GM21737 (cell line): ENCODE measurements around the gene EML1.

Source experiments
- ATAC-seq: cut with Tn5 transposase; IDR thresholded peaks from one replicate; pipeline ENCODE4 v1.9.1; 2021; ENCODE audit warnings: mild to moderate bottlenecking, moderate library complexity; ENCODE audit not compliant: unreplicated experiment

The EML1 gene

DNA sequence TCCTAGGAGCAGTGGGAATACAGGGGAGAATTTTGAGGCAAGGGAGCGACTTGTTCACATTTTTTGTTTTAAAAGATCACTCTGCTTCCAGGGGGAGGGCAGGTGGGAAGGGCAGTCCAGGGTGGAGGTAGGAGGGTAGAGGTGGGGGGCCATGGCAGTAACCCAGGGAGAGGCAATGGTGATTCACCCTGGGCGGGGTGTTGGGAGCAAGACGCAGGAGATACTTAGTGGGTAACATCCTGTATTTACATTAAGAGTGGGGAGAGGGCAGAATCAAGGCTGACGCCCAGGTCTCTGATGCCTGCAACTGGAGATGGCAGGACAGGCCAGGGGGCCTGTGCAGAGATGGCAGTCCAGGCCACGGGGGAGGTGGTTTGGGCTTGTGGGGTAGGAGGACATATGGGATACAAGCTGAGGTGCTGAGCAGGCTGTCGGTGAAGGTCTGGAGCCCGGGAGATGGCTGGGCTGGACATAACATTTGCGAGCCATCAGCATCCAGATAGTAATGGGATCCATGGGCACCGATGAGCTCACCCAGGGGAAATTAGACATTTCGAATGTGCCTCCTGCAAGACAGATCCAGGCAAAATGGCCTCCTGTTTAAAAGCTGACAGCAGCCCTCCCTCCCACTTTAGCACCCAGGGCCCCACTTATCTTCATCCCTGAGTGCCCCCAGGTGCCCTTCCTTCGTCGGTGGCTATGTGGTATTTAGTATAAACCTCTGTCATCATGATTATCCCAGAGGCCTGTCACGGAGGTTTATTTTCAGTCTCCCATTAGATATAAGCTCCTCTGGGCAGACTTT lies 9.3 kb downstream of the EML1 start:
- no peak for ATAC-seq

DNA sequence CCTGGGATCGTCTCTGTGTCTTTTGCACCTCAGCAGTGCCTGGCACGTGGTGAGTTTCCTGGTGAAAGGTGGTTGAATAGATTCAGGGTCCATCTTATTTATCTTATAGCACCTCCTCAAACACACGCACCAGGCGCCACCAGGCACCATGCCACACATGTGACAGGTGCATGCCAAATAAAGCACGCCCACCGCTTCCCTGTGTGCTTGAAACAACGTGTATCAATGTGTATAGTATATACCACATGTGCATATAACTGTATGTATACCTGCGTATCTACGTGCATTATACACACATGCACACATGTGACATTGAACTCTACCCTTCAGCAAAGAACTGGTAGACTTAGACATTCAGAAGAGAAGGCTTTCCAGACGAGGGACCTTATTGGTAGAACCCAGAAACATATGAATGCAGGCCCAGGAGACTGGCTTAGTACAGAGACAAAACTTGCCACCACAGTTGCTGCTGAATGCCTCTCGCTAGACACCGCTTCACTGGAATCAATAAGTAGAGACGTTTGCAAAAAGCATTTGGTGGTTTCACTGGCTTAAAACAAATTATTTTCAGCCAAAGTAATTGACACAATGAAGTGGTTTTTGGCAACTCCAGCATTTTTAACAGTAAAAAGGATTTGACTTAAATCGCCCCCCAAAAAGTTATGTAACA lies 10.0 kb downstream of the EML1 start:
- ATAC-seq = no peak

DNA sequence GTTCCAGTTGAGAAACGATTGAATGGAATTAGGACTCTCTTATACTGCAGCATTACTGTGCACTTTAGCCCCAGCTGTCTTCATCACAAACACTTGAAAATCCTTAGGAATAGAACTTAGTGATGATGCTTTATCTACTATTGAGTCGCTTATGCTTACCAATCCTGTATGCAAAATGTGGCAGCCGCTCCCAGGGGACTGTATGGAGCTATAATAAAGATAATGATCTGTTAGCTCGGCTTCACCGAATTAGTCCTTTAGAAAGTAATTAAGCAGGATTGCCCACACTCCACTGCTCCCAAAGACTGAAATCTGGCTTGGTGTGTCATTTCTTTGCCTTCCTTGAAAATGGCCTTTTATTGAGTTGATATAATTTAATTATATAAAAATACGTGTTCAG lies 10.6 kb downstream of the EML1 start:
- no peak for ATAC-seq

DNA sequence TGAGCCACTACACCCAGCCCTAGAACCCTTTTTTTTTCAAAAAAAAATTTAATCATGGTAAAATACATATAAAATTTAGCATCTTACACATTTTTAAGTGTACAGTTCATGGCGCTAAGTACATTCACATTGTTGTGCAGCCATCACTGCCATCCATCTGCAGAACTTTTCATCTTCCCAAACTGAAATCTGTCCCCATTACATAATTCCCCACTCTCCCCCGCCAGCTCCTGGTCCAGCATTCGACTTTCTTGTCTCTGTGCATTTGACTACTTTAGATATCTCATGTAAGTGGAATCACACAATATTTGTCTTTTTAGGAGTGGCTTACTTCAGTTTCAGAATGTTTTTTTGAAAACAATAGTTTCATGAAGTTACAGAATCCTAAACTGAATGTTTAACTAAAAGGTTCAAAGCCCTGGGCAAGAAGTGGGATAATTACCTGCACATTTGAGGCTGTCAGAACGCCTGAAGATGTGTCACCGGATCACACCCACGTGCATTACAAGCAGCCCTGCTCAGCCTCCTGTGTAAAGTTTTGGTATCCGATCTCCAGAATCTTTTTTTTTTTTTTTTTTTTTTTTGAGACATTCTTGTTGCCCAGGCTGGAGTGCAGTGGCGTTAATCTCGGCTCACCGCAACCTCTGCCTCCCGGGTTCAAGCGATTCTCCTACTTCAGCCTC lies 12.7 kb downstream of the EML1 start:
- no peak for ATAC-seq

DNA sequence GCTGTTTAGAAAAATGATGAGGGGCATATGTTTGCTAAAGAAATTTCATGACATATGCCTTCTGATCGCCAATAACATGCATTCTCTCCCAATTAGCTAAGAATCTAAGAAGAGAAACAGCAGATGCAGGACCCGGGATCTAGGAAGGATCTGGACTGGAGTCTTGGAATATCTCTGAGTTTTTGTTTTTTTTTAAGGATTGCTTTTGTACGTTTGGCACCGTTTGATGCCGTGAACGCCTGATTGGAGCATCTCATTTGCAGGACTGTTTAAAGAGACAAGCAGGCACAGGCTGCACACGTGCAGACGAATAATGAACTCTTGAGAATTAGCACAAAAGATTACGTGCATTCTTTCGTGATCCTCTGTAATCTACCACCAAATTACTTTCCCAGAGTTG lies 13.6 kb downstream of the EML1 start:
- no peak for ATAC-seq

DNA sequence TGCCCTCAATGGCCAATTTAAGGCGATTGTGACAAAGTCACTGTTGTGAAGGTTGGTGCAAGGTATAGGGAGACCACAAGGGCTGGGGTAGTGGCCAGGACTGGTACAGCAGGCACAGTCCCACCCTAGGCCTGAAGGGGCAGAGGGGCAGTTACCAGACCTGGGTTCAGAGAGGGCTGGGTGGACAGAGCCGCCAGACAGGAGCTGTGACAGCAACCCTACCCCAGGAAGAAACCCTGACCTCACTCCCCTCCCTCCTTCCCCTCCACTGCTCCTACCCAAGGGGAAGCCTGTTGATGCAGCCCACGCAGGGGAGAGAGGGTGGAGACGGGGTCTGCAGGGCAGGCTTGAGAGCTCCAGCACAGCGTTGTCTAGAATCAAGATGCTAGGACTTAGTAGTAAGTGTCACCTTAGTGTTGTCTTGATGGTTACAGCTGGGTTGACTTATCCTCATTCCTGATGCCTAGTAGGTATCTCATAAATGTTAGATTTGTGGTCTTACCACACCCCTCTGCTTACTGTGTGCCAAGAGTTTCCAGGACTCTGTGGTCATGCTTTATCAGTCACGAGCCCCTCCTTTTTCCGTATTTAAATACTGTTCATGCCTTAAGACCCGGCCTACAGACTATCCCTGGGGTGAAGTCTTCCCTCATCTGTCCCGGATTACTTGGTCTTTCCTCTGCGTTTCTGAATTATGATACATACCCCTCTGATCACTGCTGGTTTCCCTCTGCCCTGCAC lies 14.4 kb downstream of the EML1 start:
- ATAC-seq = no peak

DNA sequence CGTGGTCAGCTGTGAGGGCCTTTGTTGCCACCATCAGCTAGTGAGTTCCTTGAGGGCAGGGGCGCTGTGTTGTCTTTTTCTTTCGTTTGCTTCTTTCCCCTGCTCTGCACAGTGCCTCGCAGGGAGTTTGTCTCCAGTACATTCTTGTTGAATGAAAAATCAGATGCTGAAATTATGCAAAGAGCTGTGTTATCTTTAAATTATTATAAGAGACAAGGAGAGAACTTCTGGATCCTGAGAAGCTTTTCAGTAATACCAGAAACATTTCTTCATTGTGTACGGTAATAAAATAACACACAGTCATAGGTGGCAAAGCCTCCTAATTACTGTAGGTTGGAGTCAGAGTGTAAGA lies 14.9 kb downstream of the EML1 start:
- no peak for ATAC-seq

DNA sequence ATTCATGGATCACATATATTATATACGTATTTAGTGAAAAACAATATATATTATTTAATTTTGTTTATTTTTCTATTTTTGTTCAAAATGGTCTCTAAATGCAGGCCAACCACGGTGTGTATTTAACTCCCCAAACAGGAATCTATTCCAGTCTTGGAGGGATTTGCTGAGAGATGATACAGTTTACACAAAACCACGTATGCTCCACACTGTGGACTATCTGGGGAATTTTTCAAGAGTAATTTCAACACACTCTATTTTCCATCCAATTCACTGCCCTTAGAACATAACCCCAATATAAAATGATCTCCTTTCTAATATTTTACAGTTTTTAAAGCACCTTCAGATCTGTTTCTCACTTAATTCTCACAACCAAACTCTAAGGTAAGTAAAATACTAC lies 15.3 kb downstream of the EML1 start:
- ATAC-seq = no peak

DNA sequence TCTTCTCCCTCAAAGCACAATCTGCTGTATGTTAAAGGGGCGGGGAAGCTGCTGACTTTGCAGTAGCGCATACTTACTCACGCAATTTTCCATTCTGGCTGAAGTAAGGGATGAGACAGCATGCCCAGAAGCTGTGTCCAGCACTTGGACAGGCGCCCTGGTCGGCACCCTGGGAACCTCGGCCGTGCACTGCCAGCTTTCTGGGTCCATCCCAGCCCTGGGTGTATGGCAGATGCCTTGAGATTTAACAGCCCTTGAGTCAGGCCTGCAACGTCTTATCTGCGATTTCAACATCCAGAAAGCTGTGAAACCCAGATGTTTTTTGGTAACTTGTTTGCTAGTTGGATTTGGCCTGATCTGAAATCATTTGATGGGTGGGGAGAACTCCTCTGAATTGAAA lies 16.1 kb downstream of the EML1 start:
- no peak for ATAC-seq

DNA sequence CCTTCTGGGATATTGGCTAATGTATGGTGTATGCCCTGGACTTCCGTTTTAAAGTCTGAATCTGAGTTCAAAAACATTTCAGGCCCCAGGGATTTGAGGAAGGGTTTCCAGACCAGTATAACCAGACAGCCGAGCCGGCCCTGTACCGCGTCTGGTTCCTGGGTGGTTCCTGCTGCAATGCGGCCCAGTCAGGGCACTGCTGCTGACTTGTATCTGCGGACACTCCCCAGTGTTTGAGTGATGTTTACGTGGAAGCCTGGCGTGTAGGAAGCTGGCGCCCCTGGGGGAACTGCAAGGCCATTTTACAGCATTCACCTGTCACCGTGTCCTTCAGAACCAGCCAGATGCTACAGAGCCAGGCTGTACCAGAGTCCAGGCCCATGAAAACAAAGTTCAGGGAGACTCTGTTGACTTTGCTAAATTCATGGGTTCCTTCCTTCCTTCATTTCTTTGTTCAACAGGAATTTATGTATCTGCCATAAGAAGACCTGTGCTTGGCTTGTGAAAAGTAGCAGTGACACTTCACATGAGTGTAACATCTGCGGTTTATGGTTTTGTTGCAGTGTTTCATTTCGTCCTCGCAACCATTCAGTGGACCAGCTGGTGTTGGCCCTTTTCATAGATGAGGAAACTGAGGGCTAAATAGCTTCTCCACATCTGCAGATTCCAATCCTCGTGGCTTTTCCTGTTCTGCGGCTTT lies 16.8 kb downstream of the EML1 start:
- ATAC-seq = no peak

DNA sequence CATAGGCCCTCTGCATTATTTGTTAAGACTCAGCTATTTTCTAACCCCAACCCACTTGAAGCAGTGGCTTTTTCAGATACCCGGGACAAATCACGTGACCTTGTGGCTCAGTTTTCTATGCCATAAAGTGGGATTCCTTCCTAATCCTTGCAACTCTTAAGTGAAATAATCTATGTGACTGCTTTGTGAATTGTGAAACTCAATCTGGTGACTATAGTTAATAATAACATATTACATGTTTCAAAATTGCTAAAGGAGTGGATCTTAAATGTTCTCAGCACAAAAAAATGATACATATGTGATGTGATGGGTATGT lies 17.3 kb downstream of the EML1 start:
- no peak for ATAC-seq

DNA sequence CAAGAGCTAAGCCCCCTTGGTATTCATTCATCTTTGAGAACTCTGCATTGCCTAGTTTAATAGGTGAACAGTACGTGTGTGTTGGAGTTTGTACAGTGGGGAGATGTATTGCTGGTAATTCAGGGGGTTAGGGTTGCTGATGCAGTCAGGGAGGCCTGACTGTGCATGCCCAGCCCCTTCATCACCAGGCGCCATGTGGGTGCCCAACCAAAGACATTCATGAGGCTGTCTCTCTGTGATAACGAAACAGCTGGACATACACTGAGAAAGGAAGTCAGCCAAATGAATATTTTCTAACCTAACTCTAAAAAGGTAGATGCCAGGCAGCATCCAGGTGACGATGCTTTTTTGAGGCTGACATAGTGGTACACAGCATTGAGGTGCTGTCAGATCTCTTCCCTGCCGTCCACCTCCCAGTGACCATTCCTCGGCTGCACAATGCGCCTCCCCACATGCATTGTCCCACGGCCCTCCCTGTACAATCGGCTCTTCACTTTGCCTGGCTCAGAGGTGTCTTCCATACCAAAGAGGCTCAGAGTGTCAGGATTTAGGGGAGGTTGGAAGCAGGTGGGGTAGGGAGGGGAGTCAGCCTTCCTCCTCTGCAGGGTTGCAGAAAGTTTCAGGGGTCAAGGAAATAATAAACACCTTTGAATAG lies 19.0 kb downstream of the EML1 start:
- no peak for ATAC-seq

DNA sequence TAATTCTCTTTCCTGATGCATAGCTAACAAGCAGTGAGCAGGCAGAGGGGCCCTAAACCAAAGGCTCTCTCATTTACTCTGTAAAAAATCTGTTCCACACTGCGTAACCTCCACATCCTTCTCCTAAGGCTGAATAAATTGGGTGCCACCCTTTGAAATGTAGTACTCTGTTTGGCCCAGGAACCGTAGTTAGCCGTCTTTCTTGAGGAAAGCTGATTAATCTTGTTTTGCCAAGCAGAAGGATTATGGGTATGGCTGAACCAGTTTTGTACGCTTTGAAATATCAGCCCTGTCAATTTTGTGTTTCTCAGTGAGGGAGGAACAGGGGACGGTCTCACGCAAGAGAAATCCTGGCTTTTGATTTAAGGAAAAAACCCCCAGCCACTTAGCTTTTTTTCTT lies 19.7 kb downstream of the EML1 start:
- ATAC-seq = no peak

DNA sequence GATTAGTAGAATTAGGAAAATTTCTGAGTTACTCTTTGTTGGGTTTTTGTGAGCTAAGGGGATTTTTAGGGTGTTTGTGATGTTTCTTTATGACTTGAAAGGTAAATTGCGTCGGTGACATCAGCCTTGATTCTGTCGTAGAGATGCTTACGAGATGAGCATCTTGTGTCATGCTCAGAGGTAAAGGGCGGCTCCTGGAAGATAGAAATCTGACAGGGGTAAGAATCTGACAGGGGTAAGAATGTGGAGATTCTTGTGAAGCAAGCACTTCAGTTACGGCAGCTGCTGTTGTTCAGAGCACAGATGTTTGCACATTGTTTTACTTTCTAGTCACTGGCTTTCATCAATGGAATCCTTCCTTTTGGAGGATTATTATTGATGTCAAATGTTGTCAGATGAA lies 22.5 kb downstream of the EML1 start:
- ATAC-seq = no peak

DNA sequence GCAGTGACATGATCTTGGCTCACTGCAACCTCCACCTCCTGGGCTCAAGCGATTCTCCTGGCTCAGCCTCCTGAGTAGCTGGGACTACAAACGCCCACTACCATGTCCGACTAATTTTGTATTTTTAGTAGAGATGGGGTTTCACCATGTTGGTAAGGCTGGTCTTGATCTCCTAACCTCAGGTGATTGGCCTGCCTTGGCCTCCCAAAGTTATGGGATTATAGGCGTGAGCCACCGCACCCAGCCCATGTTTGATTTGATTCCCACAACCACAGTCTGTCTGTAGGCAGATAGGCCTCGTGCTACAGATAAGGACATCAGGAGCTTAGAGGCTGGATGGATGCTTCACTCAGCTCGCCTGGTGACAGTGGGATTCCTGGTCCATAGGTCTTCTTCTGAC lies 23.0 kb downstream of the EML1 start:
- no peak for ATAC-seq

DNA sequence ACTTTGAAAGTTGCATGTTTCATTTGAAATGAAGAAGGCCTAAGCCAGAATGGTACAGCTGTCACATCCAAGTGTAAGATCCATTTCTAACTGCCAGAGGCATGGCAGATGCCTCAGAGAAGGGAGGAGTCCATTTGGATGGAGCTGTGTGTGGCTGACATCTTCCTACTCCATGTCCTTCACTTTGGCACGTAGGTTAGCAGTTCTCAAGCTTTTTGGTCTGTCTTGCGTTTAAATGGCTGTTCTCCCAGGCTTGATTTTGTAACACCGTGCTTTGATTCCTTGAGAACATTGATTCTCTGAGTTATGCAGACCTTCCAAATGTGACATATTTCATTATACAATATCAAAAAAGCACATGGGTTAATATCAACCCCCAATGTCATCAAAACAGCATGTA lies 23.4 kb downstream of the EML1 start:
- no peak for ATAC-seq

DNA sequence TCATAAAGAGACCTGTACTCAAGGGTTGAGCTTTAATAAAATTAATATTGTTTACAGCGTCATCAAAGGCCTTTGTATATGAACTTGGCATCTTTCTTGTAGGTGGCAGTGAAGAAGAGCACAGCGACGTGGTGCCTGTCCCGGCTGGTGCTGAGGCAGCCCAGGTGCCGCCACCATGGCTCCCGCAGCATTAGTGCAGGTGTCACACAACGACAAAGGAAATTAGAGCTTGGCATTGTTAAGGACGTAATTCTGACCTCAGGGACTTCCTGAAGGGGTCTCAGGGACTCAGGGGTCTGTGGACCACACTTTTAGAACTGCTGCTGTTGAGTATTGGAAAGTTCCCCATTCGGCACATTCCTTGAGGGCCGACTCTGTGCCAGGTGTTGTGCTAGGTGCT lies 24.1 kb downstream of the EML1 start:
- ATAC-seq = no peak

DNA sequence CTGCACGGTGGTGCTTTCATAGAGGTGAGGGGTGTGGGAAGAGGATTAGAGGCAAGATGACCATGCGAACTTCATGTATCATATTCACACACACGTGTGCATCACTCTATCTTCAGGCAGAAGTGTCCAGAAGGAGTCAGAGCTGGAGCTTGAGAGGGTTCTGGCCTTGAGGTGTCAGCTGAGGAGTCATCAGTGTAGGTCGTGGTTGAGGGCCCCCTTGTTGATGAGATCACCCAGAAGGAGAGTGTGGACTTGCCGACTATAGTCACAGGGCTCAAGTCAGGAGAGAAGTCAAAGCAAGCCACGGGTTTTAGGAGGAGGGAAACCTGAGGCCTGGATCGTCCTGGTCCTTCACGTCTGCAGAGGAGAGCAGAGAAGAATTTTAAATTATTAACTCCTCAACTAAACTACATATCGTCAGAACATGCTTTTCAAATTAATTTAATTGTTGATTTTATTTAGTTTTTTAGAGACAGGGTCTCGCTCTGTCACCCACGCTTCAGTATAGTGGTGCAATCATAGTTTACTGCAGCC lies 25.4 kb downstream of the EML1 start:
- no peak for ATAC-seq

DNA sequence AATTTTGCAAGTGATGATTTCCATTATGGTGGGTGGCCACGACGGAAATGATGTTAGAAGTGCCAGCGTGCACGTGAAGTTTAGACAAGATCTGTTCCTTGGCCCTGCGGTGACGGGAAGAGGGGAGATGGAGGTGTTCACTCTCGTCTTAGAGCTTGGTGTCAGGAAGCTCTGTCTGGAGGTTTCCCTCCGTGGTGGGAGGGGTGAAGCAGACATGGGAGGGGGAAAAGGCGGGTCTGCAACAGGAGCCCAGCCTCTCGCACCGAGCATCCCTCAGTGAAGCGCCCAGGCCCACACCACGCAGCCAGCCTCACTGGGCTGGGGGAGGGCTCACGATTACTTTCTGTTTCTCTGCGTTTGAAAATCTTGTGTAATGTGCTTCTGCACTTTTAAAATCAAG lies 26.3 kb downstream of the EML1 start:
- no peak for ATAC-seq

DNA sequence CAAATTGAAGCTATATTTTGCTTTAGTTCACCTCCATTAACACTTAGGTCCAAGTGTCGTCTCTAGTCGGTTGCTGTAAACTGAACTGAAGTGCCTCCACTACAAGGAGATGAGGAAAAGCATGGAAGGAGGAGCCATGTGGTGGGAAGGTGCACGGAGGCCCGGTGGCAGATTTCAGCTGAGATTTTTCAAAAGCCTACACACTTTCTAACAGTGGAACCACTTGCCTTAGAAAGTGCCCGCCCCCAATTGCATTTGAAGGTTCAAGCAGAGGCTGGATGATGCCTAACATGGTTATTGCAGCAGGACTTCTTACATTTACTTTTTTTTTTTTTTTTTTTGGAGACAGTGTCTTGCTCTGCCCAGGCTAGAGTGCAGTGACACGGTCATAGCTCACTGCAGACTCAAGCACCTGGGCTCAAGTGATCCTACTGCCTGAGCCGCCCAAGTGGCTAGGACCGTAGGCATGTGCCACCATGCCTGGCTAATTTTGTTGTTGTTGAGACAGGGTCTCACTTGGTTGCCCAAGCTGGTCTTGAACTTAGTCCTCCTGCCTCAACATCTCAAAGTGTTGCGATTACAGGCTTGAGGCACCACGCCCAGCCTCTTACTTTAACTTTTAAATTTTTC lies 27.6 kb downstream of the EML1 start:
- no peak for ATAC-seq
